HG02763 (cell line): ENCODE data around the gene RBBP8.

Experiments used
- ATAC-seq: cut with Tn5 transposase; IDR thresholded peaks from one replicate; pipeline ENCODE4 v1.9.1; 2021; ENCODE audit warnings: mild to moderate bottlenecking, moderate library complexity; ENCODE audit not compliant: unreplicated experiment

RBBP8 gene

DNA sequence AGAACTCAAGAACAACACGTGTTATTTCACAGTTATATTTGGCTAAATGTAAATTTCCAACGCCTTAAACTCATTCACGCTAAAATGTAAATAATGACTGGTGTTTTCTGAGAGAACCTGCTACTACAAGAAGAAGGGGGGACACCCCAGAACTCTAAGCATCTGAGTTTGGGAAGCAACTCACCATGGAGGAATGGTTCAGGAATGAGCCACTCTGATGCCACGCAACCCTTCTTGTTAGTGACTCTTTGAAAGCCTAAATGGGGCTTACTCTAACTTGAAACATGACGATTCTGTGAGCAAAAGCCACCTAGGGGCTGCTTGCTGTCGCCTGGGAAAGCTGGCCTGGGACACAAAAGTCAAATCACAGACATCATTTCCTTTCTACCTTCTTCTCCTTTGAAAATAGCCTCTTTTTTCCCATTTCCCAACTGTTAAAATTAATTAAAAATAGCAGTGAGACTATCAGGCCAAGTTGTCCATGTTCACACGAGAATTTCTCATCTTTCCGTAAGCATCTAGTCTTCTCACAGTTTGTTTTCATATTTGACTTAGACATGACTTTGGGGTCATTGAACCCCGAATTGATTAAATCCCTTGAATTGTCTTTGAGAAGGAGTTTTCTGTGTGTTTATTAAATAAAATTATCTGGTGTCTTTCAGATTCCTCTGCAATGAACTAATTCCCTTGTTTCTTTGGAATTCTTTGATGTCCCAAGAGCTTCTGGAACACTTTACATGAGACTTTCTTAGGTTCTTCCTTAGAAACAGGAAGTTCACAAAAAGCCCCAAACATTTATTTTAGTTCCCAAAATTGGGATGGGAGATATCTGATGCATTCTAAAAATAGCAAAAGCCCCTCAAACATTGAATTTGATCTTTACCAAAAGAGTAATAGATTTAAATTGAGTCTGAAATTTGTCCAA is 126.7 kb downstream of the RBBP8 start:
- ATAC-seq: no peak

DNA sequence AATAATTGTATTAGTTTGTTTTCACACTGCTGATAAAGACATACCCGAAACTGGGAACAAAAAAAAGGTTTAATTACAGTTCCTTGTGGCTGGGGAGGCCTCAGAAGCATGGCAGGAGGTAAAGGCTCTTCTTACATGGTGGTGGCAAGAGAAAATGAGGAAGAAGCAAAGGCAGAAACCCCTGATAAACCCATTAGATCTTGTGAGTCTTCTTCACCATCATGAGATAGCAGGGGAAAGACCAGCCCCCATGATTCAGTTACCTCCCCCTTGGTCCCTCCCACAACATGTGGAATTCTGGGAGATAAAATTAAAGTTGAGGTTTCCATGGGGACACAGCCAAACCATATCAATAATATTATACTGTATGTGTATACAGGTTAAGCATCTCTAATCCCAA is 128.9 kb downstream of the RBBP8 start:
- ATAC-seq: no peak

DNA sequence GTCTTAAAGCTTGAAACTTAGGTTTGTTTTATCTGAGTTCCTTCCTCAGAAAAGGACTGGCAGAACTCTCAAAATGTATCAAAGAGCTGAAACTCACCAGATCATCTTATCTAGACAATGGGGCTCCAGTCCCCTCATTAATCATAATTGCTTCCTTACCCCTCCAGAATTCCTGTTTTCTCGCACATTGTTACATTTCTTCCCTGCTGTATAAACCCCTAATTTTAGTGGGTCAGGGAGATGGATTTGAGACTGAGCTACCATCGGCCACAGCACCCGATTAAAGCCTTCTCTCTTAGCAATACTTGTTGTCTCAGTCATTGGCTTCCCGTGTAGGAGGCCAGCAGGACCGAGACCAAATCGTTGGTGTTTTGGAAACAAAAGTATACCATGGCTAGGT is 130.4 kb downstream of the RBBP8 start:
- ATAC-seq: no peak

DNA sequence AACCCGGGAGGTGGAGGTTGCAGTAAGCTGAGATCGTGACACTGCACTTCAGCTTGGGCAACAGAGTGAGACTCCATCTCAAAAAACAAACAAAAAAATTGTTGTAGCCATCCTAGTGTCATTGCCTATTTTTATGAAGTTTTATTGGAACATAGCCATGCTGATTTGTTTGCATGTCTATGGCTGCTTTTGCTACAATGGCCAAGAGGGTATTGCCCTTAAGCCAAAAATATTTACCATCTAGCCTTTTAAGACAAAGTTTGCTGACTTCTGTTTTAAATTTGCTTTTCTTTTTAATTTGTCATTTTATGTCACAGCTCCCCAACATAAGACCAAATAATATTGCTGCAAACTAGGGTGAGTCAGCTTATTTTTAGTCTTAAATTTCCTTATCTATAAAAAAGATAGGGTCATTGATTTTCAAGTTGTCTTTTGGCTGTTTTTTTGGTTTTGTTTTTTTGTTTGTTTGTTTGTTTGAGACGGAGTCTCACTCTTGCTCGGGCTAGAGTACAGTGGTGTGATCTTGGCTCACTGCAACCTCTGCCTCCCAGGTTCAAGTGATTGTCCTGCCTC is 132.2 kb downstream of the RBBP8 start:
- no peak for ATAC-seq

DNA sequence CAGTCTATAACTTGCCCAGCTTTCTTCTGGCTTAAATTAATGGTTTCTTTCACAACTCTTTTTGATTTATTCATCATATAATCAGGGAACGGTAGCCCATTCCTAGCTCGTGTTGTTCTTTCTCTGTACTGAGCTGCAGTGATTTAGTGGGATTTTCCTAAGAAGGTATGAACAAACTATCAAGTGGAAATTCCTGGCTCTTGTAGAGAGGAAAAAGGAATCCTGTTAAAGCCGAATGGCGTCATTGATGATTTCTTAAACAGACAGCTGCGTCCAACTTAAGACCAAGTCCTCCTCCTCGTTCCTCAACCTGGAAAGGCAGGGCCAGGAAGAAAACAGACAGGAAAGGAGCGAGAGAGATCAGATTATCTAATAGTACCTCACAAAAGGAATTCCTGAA is 132.9 kb downstream of the RBBP8 start:
- ATAC-seq: no peak

DNA sequence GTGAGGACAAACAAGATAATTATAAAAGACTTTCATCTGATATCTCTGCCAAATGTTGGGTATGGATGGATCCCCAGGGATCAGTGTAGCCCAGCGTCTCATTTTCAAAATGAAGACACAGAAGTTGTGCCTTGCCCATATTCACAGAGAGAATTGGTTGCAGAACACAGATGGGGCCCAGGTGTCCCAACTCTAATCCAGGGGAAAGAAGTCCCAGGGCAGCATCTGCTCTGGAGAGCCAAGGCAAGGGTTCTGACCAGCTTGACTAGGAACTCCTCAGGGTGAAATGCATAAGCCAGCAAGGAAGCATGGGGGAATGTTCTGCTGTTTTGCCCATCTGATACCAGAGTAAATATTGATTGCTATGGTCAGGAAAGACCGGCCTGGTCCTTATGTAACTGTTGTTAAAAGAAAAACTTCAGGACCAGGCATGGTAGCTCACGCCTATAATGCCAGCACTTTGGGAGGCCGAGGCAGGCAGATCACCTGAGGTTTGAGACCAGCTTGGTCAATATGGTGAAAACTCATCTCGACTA is 133.4 kb downstream of the RBBP8 start:
- ATAC-seq: no peak

DNA sequence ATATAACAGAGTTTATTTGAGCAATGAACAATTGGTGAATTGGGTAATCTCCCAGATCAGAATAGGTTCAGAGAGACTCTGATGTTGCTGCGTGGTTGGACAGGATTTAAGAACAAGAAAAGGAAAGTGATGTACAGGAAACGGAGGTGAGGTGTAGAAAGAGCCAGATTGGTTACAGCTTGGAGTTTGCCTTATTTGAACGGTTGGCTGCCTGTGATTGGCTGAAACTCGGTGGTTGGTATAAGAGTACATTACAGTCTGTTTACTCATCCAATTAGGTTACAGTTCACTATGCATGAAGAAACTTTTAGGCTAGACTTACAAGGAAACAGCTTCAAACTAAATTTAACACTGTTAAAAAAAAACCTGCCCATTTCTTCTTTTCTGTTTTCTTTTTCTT is 134.1 kb downstream of the RBBP8 start:
- no peak for ATAC-seq

DNA sequence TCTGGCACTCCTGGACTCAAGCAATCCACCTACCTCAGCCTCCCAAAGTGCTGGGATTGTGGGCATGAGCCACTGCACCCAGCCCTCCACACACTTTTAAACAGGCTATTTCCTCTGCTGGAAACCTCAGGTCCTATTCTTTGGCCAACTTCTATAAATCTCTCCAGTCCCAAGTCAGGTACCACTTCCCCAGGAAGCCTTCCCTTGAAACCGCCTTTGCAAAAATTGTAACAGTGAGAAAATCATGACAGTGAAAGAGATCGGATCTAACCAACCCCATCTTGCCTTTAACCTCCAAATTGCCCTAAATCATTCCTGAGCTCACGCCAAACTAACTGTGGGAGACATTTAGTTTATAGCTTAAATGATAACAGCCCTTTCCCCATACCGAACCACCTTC is 134.9 kb downstream of the RBBP8 start:
- ATAC-seq: no peak

DNA sequence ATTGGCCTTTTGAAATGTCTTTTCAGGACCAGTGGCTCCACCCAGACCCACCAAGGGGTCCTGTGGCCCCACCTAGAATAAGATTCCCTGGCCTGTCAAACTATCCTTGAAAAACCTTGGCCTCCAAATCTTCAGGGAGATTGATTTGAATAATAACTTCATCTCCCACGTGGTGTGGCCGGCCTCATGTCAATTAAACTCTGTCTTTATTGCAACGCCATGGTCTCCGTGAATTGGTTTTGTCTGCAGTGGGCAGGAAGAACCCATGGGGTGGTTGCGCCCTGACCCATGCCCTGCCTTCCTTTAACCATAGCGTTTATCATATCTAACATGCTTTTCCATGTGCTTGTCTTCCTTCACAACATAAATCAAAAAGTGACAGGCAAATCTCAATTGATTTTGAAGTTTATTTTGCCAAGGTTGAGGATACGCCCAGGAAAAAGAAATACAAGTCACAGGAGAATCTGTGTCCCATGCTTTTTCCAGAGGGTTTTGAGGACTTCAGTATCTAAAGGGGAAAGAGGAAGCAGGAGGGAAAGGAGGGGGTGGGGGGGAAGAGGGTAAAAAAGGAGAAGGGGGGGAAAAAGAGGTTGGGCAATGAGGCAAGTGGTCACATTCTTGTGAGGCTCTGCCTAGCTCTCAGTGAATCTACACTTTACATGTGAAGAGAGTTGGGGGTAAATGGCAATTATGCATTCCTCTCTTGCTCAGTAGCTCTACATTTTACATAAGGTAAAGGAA is 135.6 kb downstream of the RBBP8 start:
- ATAC-seq: no peak

DNA sequence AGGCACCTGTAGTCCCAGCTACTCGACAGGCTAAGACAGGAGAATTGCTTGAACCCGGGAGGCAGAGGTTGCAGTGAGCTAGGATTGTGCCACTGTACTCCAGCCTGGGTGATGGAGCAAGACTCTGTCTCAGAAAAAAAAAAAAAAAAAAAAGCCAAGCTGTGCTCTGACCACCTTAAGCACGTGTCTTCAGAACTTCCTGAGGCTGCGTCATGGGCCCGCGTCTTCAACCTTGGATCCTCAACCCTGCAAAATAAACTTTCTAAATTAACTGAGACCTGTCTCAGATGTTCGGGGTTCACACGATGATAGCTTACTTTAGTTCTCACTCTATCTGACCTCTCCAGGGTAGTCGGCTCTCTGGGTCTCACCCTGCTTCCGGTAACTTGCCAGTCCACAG is 136.4 kb downstream of the RBBP8 start:
- no peak for ATAC-seq

DNA sequence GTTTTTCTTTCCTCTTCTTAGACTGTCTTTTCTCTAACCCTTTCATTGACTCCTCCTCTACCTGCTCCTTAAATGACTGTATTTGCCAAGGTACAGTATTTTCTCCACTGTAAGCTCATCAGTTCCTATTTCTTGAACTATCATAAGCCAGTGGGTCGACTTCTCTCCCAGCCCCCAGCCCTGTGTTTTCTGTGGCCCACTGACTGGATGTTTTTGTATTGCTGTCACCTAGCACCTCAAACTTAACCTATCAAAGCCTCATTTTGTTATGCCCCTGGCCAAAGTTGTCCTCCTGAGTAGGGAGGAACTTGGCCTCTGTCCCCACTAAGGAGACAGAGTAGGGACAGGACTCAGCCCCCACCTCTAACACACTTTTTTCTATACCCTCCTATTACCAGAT is 136.8 kb downstream of the RBBP8 start:
- no peak for ATAC-seq

DNA sequence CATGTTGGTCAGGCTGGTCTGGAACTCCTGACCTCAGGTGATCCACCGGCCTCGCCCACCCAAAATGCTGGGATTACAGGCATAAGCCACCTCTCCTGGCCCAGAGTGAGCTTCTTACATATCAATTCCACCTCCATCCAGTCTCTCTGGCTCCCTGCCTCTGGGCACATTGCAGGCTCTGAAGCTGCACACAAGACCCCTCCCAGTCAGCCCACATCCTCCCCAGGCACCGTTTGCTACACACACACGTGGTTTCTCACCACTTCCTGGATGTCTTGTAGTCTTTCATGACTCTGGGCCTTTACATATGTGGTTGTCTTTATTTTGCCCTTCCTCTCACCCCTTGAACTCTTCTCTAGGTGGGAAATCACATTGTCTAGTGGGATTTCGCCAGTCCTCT is 138.2 kb downstream of the RBBP8 start:
- ATAC-seq: peak; percentile 98

DNA sequence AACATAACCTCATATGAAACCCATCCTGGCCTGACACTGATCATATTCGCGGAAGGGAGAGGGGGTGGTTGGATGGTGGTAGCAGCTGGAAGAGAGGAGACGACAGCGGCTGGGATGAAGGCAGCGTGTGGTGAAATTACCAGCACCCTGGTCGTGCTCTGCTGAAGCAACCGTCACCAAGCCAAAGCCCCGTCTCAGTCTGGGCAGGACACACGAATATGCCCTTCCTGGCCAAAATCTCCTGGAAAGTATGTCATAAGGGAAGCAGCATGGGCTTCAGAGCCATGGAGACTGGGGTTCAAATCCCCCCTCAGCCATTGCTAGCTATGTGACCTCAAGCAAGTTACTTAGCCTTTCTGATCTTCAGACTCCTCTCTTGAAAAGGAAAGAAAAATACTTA is 139.0 kb downstream of the RBBP8 start:
- ATAC-seq: no peak

DNA sequence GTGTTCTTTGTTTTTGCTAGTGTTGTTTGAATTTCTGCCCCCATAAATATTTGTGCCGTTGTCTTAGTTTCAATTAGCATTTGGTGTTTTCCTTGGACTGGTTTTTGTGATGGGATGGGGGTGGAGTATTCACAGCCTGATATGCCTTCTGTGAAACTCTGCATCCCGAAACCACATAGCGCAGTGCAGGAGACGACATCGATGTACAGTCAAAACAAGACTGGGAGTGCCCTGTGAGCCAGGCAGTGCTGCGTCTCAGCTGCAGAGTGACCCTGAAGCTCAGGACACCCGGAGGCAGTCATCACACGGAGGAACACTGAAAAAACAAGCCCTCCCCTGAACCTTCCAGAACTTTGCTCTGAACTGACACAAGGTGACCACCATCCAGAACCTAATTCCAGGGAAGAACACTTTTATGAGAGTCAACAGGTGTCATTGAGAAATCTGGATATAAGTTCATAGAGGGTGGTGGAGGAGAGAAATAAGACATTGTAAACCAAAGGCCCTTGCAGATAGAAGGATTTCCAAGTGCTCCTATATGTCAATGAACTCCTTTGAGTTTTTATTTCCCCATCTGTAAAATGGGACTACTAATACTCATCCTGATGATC is 141.0 kb downstream of the RBBP8 start:
- no peak for ATAC-seq
